ENCODE measurements around the gene RIPPLY1.

The RIPPLY1 gene, protein sequence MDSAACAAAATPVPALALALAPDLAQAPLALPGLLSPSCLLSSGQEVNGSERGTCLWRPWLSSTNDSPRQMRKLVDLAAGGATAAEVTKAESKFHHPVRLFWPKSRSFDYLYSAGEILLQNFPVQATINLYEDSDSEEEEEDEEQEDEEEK

DNA sequence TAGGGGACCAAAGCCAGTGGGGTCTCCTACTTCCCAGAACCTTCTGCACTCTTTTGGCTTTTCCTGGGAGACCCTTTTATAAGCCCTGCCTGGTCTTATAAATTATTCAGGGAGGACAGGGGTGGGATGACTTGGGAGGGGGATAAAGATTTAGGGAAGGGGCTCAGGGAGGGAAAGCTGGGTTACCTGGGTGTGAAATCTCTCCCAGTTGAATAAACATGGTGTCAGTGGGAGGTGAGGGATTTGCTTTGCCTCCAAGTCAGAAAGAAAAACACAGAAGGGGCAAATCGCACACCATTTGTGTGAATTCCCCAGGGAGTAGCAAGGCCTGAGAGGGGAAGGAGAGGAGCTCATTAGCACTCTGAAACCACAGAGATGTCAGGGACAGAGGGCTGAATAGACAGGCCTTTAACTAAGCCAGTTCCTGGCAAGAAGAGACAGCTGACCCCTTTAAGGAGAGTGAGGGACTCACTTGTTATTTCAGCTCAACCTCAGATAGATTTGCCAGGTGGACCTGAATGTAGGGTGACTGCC lies at the start of gene RIPPLY1:
Gene RIPPLY1 (minus strand): TSS at position 51 of the 534 bp plus-strand sequence. CDS start 54 bp downstream, outside the sequence.
- DNase-seq (ENCODE audit: low read depth in 2 of 3, low spot score in 1 of 3): no peak

DNA sequence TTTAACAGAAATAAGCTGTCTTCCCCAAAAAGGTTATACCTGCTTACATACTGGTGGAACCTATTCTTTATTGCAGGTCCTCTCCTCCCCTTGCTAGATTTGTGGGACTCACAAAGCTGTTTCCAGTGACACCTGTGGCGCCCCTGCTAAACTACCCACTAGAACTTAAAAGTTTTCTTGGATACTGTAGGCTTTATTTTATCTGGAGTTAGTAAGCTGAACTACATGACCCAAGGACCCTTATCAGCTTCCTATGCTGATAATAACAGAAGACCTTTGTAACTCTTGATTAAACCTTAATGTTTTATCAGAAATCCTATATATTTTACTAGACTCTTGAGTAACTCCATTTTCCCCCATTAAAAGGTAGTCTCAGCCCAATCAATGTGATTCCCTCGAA lies 49.4 kb upstream of the RIPPLY1 start:
- no peak for DNase-seq (ENCODE audit: low read depth in 2 of 3, low spot score in 1 of 3)

DNA sequence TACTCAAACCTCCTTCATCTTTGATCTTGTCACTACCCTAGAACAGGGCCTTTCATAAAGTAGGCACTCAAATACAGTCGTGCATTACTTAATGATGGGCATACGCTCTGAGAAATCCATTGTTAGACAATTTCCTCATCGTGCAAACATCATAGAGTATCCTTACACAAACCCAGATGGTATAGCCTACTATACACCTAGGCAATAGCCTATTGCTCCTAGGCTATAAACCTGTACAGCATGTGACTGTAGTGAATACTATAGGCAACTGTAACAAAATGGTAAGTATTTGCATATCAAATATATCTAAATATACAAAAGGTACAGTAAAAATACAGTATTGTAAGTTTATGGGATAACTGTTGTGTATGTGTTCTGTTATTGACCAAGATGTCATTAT lies 48.9 kb upstream of the RIPPLY1 start:
- no peak for DNase-seq (ENCODE audit: low read depth in 2 of 3, low spot score in 1 of 3)

DNA sequence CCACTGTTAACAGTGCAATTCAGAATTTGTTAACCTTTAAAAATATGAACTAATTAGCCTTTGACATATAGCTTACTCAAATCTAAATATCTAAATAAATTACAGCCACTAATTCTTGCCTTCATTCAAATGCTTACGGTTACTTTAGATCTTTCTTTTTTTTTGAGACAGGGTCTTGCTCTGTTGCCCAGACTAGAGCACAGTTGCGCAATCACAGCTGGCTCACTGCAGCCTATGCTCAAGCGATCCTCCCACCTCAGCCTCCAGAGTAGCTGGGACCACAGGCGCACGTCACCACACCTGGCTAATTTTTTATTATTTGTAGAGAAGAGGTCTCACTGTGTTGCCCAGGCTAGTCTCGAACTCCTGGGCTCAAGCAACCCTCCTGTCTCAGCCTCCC lies 48.1 kb upstream of the RIPPLY1 start:
- DNase-seq (ENCODE audit: low read depth in 2 of 3, low spot score in 1 of 3): no peak

DNA sequence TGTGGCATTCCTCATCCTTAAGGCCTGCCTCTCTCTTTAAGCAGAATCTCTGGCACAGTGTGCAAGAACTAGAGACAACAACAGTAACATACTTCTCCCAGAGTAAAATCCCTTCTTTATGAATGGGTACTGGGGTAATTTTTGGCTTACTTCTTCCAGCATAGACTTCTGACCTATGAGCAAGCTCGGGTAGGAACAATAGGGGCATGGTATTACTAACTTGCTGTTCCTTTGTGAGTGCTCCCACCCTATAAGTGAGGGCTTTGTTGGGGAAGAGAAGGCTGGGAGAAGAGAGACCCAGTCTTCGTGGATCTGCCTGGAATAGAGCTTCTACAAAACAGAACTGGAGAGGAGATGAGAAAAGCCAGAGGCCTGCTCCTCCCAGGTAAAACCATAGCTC lies 47.2 kb upstream of the RIPPLY1 start:
- DNase-seq (ENCODE audit: low read depth in 2 of 3, low spot score in 1 of 3): no peak

DNA sequence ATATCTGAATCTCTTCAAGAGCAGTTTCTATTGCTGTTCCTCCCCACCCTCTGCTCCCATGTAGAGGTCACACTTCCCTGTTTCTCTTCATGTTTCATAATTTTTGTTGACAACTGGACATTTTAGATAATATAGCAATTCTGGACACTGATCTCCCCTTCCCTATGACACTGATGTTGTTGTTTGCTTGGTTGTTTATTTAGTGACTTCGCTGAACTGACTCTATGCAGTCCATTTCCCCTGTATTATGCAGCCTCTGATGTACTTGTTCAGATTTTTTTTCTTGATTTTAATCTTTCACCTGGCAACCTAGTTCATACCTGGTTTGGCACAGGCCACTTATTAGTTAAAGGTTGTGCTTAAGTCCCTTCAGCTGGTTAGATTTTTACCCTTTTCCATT lies 46.2 kb upstream of the RIPPLY1 start:
- no peak for DNase-seq (ENCODE audit: low read depth in 2 of 3, low spot score in 1 of 3)

DNA sequence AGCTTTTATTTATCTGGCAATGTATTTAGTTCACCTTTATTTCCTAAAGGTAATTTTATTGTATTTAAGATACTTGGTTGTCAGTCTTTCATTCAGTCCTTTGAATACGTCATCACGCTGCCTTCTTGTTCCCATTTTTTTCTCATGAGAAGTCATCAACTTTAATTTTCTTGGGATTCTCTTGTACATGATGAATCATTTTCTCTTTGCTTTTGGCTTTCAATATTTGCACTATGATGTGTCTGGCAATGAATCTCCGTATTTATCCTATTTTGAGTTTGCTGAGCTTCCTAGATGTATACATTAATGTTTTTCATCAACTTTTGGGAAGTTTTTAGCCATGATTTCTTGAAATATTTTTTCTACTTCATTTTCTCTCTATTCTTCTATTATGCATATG lies 45.5 kb upstream of the RIPPLY1 start:
- no peak for DNase-seq (ENCODE audit: low read depth in 2 of 3, low spot score in 1 of 3)

DNA sequence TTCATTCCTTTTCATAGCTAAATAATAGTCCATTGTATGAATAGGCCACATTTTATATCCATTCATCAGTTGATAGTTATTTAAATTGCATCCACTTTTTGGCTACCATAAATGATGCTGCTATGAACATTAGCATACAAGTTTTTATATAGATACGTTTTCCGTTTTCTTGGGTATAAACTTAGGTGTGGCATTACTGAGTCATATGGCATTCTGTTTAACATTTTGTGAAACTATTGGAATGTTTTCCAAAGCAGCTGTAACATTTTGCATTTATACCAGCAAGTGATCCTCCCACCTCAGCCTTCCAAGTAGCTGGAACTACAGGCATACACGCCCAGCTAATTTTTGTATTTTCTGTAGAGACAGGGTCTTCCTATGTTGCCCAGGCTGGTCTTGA lies 43.3 kb upstream of the RIPPLY1 start:
- no peak for DNase-seq (ENCODE audit: low read depth in 2 of 3, low spot score in 1 of 3)

DNA sequence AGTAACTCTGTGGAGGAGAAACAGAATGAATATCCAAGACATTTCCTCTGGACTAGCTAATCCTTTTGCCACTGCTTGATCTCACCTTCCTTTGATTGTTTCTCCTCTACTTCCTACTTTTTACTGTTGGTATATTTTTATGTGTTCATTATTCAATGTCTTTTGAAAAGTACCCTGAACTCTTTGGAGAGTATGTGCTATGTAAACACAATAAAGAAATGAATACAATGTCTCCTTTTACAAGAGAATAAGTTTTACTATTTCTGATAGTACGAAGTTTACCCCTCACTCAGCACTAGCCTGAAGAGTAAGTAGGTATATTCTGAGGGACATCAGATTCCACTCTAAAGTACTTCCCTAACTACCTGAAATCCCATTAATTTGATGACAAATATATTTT lies 36.9 kb upstream of the RIPPLY1 start:
- DNase-seq (ENCODE audit: low read depth in 2 of 3, low spot score in 1 of 3): no peak

DNA sequence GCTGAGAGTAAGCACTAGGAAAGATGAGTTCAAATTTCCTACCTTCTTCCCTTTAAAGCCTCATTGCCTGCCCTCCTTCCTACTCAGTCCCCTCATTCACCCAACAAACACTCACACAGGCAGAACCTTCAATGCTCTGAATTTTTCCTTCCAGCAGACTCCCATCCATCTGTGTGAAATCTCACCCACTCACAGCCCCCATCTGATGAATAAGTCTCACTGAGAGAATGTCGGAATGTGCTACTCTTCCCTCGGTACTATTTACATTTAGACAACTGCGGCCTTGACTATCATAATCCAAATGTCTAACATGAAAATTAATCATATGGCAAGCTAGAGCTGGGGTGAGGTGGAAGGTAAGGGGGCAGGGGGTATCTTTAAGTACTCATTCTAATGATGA lies 36.4 kb upstream of the RIPPLY1 start:
- no peak for DNase-seq (ENCODE audit: low read depth in 2 of 3, low spot score in 1 of 3)

DNA sequence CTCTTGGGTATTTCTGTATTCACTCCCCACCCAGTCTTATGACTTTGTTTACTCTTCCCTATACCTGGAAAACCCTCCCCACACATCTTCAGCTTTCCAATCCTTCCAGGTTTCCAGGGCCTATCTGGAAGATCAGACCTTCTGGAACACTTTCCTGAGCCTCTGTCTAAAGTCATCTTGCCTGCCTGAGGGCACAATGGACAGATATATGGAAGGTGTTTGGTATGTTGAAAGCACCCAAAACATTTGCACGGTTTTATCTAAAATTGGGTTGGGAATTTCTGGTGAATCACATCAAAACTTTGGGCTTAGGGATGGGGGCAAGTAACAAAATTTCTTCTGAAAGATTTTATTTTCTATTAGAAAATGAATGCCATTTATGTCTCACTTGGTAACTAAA lies 33.1 kb upstream of the RIPPLY1 start:
- DNase-seq (ENCODE audit: low read depth in 2 of 3, low spot score in 1 of 3): no peak

DNA sequence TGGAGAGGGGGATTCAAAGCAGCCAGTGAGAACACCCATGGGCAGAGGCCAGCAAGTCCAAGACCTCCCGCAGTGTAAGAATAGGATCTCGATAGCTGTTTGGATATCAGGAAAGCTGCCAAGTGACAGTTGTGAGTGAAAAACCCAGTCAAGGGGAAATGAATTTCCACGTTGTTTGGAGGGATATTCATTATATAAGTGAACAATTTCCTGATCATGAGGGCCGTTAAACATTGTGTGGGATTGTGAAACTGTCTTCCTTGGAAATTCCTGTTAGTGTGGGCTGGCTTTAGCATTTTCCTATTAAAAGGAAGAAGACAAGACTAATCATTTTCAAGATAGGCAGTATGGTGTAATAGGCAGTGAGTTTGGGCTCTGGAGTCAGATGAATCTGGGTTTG lies 32.0 kb upstream of the RIPPLY1 start:
- DNase-seq (ENCODE audit: low read depth in 2 of 3, low spot score in 1 of 3): no peak

DNA sequence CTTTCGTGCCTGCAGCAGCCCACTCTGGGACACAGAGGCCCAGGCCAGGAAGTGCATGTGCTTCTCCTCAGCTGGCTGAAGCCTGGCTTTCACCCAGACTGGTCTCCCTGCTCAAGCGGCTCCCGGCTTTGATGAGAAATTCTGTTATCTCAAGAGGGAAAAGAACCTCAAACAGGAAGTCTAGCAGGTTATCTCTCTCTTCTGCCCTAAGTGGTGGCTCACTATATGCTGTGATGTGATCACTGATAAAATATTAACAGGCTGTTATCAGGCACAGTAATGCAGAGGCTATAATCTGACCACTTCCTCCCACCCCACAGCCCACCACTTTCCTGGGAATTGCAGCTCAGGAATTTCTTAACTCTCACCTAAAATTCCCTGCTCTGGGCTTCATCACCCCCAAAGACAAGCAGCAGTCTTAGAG lies 30.4 kb upstream of the RIPPLY1 start:
- no peak for DNase-seq (ENCODE audit: low read depth in 2 of 3, low spot score in 1 of 3)

DNA sequence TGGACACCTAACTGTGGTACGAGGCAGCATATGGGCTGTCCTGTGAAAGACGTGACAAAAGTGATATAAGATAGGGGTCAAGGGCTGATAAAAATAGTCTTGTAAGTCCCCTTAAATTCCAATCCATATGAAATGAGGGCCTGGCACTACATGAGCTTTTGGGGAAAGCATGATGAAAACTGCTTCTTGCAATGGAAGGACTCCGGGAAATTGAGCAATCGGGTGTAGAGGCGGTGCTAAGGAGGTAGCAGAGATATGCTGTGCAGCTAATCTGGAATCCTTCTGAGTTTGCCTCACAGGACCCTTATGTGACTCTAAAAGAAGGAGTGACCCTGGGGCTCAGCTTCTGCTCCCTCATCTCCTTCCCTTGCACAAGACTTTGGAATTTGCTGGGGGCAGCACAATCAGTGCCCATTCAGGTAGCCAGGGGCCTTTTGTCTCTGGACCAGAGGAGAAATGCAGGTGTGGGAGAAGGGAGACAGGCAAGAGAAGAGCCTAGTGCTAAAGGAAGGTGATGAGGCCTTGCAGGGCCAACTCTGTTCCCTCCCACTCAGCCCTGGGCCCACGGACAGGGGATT lies 29.9 kb upstream of the RIPPLY1 start:
- DNase-seq (ENCODE audit: low read depth in 2 of 3, low spot score in 1 of 3): no peak

DNA sequence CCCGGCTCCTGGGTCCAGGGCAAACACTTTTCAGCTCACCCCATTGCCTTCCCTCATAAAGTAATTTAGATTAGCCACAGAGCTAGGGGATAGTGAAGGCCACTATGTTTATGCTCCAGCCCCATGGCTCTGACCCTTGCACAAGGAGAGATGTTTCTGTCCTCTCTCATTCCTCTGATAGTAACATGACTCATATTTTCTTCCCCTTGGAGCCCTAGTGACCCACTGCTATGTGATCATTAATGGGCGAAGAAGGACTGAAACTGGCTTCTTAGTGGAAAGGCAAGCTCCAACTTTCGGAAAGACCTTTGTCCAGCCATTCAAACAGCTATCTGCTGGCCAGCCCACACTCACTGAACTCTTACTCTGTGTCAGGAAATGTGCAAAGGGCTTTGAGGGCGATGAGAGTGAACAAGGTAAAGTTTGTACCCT lies 29.4 kb upstream of the RIPPLY1 start:
- DNase-seq (ENCODE audit: low read depth in 2 of 3, low spot score in 1 of 3): no peak

DNA sequence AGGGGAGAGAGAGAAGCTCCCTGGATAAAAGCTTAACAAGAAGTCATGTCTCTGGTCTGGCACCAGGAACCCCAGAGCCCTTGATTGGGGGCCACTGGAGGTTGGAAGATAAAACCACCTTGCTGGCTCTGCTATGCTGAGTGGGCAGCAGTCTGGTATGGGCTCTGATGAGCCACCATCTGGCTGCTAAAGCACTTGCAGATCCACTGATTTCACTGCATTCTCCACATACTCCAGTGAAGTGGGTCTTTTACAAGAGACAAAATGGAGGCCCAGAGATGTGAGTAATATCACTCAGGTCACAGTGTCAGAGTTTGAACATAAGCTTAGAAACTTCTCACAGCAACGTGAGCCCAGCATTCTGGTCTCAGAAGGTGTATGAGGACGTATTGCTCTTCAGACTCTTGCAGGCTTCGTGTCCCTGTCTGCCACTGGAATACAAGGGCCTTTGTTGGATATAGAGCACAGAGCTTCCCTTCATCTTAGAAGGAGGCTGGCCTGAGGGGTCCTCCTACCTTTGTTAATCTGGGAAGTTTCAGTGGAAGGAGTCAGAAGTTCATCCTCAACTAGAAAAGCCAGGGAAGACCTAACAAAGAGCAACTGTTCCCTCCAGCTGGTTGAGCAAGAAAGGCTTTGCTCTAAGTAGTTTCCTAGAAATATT lies 28.8 kb upstream of the RIPPLY1 start:
- no peak for DNase-seq (ENCODE audit: low read depth in 2 of 3, low spot score in 1 of 3)

DNA sequence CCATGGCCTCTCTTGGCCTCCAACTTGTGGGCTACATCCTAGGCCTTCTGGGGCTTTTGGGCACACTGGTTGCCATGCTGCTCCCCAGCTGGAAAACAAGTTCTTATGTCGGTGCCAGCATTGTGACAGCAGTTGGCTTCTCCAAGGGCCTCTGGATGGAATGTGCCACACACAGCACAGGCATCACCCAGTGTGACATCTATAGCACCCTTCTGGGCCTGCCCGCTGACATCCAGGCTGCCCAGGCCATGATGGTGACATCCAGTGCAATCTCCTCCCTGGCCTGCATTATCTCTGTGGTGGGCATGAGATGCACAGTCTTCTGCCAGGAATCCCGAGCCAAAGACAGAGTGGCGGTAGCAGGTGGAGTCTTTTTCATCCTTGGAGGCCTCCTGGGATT lies 25.1 kb upstream of the RIPPLY1 start:
- no peak for DNase-seq (ENCODE audit: low read depth in 2 of 3, low spot score in 1 of 3)

DNA sequence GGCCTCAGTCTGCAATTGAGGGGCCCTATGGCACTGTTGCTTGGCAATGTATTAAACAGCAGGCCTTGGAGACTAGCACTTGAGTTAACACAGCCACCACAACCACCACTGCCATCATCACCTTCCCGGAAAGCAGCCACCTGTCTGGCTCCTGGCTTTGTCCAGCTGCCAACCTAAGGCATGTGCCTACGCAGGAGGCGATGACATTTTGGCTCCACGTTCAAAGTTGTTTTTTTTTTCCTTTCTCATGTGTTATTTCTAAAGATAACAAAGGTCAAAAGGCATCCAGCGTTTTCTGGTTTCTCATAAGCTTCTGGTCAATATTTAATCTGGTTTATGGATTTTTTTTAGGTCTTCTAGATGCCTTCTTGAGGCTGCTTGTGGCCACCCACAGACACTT lies 24.6 kb upstream of the RIPPLY1 start:
- no peak for DNase-seq (ENCODE audit: low read depth in 2 of 3, low spot score in 1 of 3)

DNA sequence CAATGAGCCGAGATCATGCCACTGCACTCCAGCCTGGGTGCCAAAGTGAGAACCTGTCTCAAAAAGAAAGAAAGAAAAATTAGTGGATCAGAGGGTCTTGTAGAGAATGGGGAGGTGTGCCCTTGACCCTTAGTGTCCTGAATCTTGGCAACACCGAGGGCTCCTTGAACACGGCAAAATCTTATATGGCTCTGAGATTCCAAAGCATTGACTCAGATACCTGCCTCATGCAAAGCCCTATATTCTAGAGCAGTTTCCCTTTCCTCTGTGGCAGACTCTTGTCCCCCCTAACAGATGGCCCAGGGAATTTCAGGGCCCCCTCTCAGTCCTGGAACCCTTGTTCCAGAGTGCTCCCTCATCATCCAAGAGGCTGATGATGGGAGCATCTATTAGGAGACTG lies 23.9 kb upstream of the RIPPLY1 start:
- DNase-seq (ENCODE audit: low read depth in 2 of 3, low spot score in 1 of 3): no peak

DNA sequence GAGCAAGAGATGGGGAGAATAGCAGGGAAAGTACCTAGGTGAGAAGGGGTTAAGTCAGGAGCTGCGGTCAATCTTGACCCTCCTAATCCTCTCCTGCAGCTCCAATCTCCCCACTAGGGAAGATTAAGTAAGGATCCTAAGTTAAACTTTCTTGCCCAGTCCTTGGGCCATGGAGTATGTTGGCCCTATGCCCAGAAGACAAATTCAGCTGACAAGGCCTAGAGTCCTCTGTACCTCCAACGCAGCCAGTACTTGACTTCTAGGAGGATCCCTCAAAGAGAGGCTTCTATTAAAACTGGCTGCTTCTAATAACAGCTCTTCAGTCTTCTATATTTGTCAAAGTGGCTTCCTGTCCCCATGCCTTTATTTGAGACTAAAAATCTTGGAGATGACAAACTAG lies 18.5 kb upstream of the RIPPLY1 start:
- no peak for DNase-seq (ENCODE audit: low read depth in 2 of 3, low spot score in 1 of 3)

DNA sequence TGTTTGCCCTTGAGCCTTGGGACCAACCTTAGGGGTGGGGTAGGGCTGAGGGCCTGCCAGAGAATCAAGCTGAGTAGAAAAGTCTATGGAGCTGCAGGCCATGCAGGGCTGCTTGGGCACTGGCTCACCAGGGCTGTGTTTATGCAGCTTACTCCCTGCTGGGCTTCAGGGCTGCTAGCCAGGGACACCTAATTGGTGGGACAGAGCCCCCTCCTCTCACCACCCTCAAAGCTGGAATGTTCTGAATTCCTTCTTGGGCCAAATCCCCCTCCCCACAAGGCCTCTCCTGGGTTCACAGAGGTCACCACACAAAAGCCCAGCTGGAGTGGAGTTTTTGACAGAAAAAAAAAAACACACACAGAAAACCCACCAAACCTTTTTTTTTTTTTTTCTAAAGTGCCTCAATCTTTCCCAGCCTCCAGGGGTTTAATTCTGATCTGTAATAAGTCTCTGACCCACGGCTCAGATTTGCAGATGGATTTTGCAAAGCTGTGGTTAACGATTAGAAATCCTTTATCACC lies 16.9 kb upstream of the RIPPLY1 start, which contains the start of gene CLDN2:
Gene CLDN2 (plus strand): TSS at position 471 of the 521 bp plus-strand sequence. CDS start 7,827 bp downstream, outside the sequence.
- no peak for DNase-seq (ENCODE audit: low read depth in 2 of 3, low spot score in 1 of 3)

DNA sequence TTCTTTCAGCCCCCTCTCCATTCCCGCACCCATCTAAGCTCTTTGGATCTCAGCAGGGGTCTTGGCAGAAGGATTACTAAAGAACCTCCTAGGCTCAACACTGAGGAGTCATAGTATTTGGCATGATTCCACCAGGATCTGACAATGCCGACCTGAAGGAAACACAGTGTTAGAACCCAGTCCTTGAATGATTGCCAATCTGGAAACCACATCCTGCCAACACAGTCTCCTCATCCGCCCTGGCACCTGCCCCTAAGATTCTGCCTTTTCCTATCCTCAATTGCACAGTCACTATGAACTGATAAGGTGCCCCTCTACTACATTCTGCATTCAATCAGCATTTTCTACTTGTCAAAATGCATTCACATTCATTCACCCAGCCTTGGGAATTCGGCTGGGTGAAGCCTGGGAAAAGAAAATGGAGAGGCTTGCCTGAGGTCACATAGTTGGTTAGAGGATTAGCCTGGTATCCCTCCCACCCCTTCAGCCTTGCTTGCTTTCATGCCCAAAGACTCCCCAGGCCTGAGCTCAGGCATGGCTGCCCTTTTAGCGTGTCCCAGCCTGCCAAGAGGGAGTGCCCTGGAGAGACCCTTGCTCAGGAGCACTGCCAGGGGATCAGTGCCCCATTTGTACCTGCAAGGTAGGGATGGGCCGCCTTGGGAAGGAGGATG lies 14.8 kb upstream of the RIPPLY1 start:
- DNase-seq (ENCODE audit: low read depth in 2 of 3, low spot score in 1 of 3): no peak
